Nephron (organoid): ENCODE data around the gene GPD1L.

ENCODE experiments used
- H3K27ac Mint-ChIP-seq, 3 experiments: 2 replicates each; pipeline ENCODE4 v1.8.0; 2020; ENCODE audit warnings: mixed read lengths in 3 of 3, mild to moderate bottlenecking in 2 of 3, moderate library complexity in 1 of 3
- H3K27me3 Mint-ChIP-seq: 2 replicates; pipeline ENCODE4 v1.8.0; 2021; ENCODE audit warnings: low read depth, mild to moderate bottlenecking, moderate library complexity, mixed read lengths
- H3K36me3 Mint-ChIP-seq: 2 replicates; pipeline ENCODE4 v1.8.0; 2020; ENCODE audit warnings: low read depth, mixed read lengths
- H3K4me1 Mint-ChIP-seq: 2 replicates; pipeline ENCODE4 v1.8.0; 2020; ENCODE audit warnings: mixed read lengths
- H3K4me3 Mint-ChIP-seq, 3 experiments: 2 replicates each; pipeline ENCODE4 v1.8.0; 2020; ENCODE audit warnings: mild to moderate bottlenecking in 3 of 3, mixed read lengths in 3 of 3, moderate library complexity in 2 of 3
- H3K9me3 Mint-ChIP-seq: 2 replicates; pipeline ENCODE4 v1.8.0; 2020; ENCODE audit warnings: mixed read lengths
- TF ChIP-seq, protein P1 (sequence below), 3 experiments: fragments of 200-600 bp; sonication (generic); IDR thresholded peaks; one replicate each; pipeline ENCODE4 v1.5.0; 2021; ENCODE audit warnings: antibody characterized with exemption in 3 of 3; ENCODE audit not compliant: unreplicated experiment in 3 of 3

Gene GPD1L

DNA sequence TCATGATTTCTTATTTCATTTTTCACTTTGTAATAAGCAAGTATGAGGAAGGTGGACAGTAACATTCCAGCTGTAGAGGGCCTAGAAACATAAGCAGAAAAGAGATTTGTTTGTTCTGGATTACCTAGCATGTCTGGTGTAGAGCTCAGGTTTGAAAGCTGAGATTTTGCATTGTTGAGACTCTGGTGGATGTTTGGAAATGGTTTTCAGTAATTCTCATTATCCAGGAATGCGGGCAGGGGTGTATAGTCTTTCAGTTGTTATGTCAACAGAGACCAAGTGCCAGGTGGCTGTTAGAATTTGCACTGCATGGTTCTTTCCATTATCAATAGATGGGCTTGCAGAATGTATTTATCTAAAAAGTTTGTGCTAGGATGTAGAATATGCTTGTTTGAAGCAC lies 10.9 kb downstream of the GPD1L start:
- Mint-ChIP-seq H3K27ac (no peak overlapping the region), H3K4me1 (peaks cover 11% of the 10 kb centered on the region), H3K9me3 (peaks cover 4% of the 10 kb centered on the region), H3K36me3 (peaks cover 4% of the 10 kb centered on the region), H3K27me3 (no peaks in the 10 kb centered on the region), H3K4me3 (no peak overlapping the region)
- TF ChIP-seq, protein P1, sequence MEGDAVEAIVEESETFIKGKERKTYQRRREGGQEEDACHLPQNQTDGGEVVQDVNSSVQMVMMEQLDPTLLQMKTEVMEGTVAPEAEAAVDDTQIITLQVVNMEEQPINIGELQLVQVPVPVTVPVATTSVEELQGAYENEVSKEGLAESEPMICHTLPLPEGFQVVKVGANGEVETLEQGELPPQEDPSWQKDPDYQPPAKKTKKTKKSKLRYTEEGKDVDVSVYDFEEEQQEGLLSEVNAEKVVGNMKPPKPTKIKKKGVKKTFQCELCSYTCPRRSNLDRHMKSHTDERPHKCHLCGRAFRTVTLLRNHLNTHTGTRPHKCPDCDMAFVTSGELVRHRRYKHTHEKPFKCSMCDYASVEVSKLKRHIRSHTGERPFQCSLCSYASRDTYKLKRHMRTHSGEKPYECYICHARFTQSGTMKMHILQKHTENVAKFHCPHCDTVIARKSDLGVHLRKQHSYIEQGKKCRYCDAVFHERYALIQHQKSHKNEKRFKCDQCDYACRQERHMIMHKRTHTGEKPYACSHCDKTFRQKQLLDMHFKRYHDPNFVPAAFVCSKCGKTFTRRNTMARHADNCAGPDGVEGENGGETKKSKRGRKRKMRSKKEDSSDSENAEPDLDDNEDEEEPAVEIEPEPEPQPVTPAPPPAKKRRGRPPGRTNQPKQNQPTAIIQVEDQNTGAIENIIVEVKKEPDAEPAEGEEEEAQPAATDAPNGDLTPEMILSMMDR (IDR thresholded peaks at IDR 0.05; ENCODE audit: unreplicated experiment in 3 of 3), result no peak

DNA sequence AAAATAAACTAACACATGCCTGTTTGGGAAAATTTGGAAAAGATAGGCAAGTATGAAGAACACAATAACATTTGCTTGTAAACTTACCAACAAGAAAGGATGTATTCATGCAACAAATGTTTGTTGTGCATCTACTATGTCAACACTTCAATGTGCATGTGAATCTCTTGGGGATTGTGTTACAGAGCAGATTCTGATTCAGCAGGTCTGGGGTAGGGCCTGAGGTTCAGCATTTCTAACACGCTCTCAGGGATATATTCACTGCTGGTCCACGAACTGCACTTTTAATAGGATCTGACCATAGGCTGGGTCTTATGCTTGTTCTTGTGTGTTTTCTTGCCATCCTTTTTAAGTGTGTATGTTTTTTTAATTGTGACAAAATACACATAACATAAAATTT lies 11.8 kb downstream of the GPD1L start:
- TF ChIP-seq, protein P1 (IDR thresholded peaks at IDR 0.05; ENCODE audit: unreplicated experiment in 3 of 3), result no peak
- H3K4me1 Mint-ChIP-seq, result peaks cover 11% of the 10 kb centered on the region
- peaks cover 4% of the 10 kb centered on the region for H3K9me3 Mint-ChIP-seq

DNA sequence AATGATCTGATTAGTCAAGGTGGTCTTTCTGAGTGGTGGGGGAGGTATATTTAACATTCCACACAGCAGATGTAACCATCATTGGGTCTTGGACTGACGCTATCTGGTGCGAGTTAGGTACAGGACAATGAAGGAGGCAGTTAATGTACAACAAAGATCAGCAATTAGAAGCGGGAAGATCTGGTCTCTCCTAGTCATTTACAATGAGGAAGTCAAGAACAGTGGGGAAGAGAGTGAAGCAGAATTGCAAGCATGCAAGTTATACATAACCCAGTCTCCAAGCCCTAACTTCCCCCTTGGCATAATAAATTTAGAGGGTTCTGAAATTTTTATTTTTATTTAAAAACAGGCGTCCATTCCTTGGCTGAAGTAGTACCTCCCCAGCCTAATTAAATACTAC lies 14.1 kb downstream of the GPD1L start:
- no peaks in the 10 kb centered on the region for H3K27me3 Mint-ChIP-seq
- TF ChIP-seq, protein P1 (IDR thresholded peaks at IDR 0.05; ENCODE audit: unreplicated experiment in 3 of 3), result no peak
- H3K27ac Mint-ChIP-seq, result no peak overlapping the region
- no peak overlapping the region for H3K4me3 Mint-ChIP-seq
- H3K36me3 Mint-ChIP-seq, result no peaks in the 10 kb centered on the region
- peaks cover 15% of the 10 kb centered on the region for H3K4me1 Mint-ChIP-seq
- no peaks in the 10 kb centered on the region for H3K9me3 Mint-ChIP-seq

More for the DNA sequence above, 11.8 kb downstream of the GPD1L start:
- Mint-ChIP-seq H3K36me3 (peaks cover 4% of the 10 kb centered on the region), H3K4me3 (no peak overlapping the region), H3K27me3 (no peaks in the 10 kb centered on the region), H3K27ac (no peak overlapping the region)

DNA sequence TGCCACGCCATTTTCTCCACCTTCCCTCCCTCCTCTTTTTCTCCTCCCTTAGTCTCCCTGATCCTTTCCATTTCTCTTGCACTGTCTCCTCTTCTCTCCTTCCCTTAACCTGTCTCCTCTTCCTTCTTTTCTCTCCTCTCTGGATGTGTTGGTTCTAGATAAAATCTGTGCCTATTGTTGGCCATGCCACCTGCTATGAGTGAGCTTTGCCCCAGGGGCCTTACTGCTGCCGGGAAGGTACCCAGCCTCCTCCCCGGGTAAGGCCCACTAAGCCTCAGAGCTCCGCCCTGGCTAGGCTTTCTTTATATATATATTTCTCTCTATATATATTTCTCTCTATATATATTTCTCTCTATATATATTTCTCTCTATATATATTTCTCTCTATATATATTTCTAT lies 14.7 kb downstream of the GPD1L start:
- H3K4me1 Mint-ChIP-seq, result peaks cover 18% of the 10 kb centered on the region
- TF ChIP-seq, protein P1 (IDR thresholded peaks at IDR 0.05; ENCODE audit: unreplicated experiment in 3 of 3), result no peak
- no peaks in the 10 kb centered on the region for H3K36me3 Mint-ChIP-seq
- H3K27ac Mint-ChIP-seq, result peak overlapping the region in 1 of 3 experiments; percentile 36
- no peaks in the 10 kb centered on the region for H3K27me3 Mint-ChIP-seq
- no peak overlapping the region for H3K4me3 Mint-ChIP-seq
- H3K9me3 Mint-ChIP-seq, result no peaks in the 10 kb centered on the region

DNA sequence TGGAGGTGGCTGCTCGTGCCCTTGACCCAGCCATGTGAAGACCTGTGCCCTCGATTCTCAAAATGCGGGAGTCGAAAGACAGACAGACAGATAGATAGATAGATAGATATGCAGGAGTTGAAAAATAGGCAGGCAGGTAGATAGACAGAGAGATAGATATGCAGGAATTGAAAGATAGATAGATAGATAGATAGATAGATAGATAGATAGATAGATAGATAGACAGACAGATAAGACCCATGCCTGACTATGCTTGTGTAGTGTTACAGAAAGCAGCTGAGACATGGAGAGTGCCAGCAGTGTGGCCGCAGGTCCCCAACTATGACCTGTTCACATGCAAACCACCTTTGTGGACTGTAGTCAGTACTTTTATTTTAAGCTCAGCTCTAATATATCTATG lies 17.2 kb downstream of the GPD1L start:
- TF ChIP-seq, protein P1 (IDR thresholded peaks at IDR 0.05; ENCODE audit: unreplicated experiment in 3 of 3), result no peak
- Mint-ChIP-seq H3K4me1 (peaks cover 22% of the 10 kb centered on the region), H3K9me3 (no peaks in the 10 kb centered on the region), H3K36me3 (no peaks in the 10 kb centered on the region), H3K27ac (no peak overlapping the region), H3K27me3 (no peaks in the 10 kb centered on the region), H3K4me3 (no peak overlapping the region)

DNA sequence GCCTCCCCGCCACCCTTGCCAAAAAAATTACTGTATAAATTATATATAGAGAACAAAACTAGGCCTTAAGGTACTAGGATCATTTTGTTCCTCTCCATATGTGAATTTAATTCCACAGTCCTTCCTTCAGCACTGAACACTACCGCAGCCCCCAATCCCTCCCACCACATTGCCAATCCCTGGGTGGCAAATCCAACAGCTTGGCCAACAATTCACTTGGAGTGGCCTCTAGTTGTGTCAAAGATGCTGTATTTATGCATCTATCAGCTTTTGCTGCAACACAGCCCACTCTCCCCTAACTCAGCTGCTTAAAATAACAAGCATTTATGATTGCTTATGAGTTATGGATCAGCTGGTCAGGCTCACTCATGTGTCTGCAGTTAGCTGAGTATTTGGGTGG lies 18.6 kb downstream of the GPD1L start:
- Mint-ChIP-seq H3K9me3 (no peaks in the 10 kb centered on the region), H3K27ac (peak overlapping the region in 2 of 3 experiments; percentile 34 to 78), H3K27me3 (peaks cover 2% of the 10 kb centered on the region), H3K4me1 (peaks cover 22% of the 10 kb centered on the region), H3K36me3 (no peaks in the 10 kb centered on the region), H3K4me3 (no peak overlapping the region)
- TF ChIP-seq, protein P1 (IDR thresholded peaks at IDR 0.05; ENCODE audit: unreplicated experiment in 3 of 3), result no peak
